Measurements from ENCODE around the gene ZFHX2. TPM values are rescaled to one million over a fixed set of nuclear protein-coding genes. Genes with fewer than 3 reads are reported as not detected.

Gene ZFHX2
- total and polyA plus RNA-seq, 2 of the 13 experiments (the other 11 are each of a cell fraction or from before 2014, with no cell fraction given): 0.17 to 0.44 TPM

GRCh38 chr14:23580948-23581281 lies 29.4 kb upstream of the ZFHX2 start (continued):
- TF ChIP-seq, protein P1, sequence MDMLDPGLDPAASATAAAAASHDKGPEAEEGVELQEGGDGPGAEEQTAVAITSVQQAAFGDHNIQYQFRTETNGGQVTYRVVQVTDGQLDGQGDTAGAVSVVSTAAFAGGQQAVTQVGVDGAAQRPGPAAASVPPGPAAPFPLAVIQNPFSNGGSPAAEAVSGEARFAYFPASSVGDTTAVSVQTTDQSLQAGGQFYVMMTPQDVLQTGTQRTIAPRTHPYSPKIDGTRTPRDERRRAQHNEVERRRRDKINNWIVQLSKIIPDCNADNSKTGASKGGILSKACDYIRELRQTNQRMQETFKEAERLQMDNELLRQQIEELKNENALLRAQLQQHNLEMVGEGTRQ (IDR thresholded peaks at IDR 0.05; ENCODE audit: low read depth, low read length): no peak
- TF ChIP-seq, protein P1 (CRISPR knock-in tag; IDR thresholded peaks at IDR 0.05; ENCODE audit: borderline replicate concordance): no peak
- TF ChIP-seq SYNCRIP (IDR thresholded peaks at IDR 0.05; ENCODE audit: insufficient read depth, low read depth, low read length) (no peak), ZNF75D (CRISPR knock-in tag; IDR thresholded peaks at IDR 0.05; ENCODE audit: borderline replicate concordance) (no peak), ZSCAN21 (CRISPR knock-in tag; IDR thresholded peaks at IDR 0.05; ENCODE audit: borderline replicate concordance) (no peak), RNF2 (conservative IDR thresholded peaks at IDR 0.05; ENCODE audit: low read depth) (no peak), GTF2F1 (IDR thresholded peaks at IDR 0.05; ENCODE audit: low read length) (no peak), CAMTA2 (CRISPR knock-in tag; IDR thresholded peaks at IDR 0.05; ENCODE audit: borderline replicate concordance) (no peak), ZNF484 (CRISPR knock-in tag; IDR thresholded peaks at IDR 0.05; ENCODE audit: borderline replicate concordance, low read depth) (no peak), ZMAT3 (CRISPR knock-in tag; conservative IDR thresholded peaks at IDR 0.05) (no peak), MEF2D (CRISPR knock-in tag; IDR thresholded peaks at IDR 0.05) (no peak), ZNF263 (CRISPR knock-in tag; IDR thresholded peaks at IDR 0.05) (no peak), ZSCAN5A (CRISPR knock-in tag; IDR thresholded peaks at IDR 0.05; ENCODE audit: borderline replicate concordance) (no peak), RFXAP (CRISPR knock-in tag; IDR thresholded peaks at IDR 0.05; ENCODE audit: borderline replicate concordance) (no peak), ZKSCAN1 (IDR thresholded peaks at IDR 0.05; ENCODE audit: low read length) (no peak), ZNF562 (CRISPR knock-in tag; IDR thresholded peaks at IDR 0.05; ENCODE audit: borderline replicate concordance) (no peak), NR2F2 (IDR thresholded peaks at IDR 0.05; ENCODE audit: borderline replicate concordance, low read depth) (no peak), ZMYM4 (CRISPR knock-in tag; IDR thresholded peaks at IDR 0.05) (no peak), RXRA (CRISPR knock-in tag; IDR thresholded peaks at IDR 0.05) (no peak), ZNF33A (CRISPR knock-in tag; IDR thresholded peaks at IDR 0.05; ENCODE audit: borderline replicate concordance) (no peak), ZFP36 (IDR thresholded peaks at IDR 0.05; ENCODE audit: borderline replicate concordance, low read depth, low read length, partially characterized antibody) (no peak), GABPA (IDR thresholded peaks at IDR 0.05; ENCODE audit: low read depth, low read length) (no peak), GABPA (CRISPR knock-in tag; IDR thresholded peaks at IDR 0.05; ENCODE audit: low read depth) (no peak), HMG20A (CRISPR knock-in tag; IDR thresholded peaks at IDR 0.05; ENCODE audit: borderline replicate concordance) (no peak)
- TF ChIP-seq, protein P2, sequence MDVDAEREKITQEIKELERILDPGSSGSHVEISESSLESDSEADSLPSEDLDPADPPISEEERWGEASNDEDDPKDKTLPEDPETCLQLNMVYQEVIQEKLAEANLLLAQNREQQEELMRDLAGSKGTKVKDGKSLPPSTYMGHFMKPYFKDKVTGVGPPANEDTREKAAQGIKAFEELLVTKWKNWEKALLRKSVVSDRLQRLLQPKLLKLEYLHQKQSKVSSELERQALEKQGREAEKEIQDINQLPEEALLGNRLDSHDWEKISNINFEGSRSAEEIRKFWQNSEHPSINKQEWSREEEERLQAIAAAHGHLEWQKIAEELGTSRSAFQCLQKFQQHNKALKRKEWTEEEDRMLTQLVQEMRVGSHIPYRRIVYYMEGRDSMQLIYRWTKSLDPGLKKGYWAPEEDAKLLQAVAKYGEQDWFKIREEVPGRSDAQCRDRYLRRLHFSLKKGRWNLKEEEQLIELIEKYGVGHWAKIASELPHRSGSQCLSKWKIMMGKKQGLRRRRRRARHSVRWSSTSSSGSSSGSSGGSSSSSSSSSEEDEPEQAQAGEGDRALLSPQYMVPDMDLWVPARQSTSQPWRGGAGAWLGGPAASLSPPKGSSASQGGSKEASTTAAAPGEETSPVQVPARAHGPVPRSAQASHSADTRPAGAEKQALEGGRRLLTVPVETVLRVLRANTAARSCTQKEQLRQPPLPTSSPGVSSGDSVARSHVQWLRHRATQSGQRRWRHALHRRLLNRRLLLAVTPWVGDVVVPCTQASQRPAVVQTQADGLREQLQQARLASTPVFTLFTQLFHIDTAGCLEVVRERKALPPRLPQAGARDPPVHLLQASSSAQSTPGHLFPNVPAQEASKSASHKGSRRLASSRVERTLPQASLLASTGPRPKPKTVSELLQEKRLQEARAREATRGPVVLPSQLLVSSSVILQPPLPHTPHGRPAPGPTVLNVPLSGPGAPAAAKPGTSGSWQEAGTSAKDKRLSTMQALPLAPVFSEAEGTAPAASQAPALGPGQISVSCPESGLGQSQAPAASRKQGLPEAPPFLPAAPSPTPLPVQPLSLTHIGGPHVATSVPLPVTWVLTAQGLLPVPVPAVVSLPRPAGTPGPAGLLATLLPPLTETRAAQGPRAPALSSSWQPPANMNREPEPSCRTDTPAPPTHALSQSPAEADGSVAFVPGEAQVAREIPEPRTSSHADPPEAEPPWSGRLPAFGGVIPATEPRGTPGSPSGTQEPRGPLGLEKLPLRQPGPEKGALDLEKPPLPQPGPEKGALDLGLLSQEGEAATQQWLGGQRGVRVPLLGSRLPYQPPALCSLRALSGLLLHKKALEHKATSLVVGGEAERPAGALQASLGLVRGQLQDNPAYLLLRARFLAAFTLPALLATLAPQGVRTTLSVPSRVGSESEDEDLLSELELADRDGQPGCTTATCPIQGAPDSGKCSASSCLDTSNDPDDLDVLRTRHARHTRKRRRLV (CRISPR knock-in tag; IDR thresholded peaks at IDR 0.05): no peak

All from HepG2 (cell line).